K562 (cell line): Measurements from ENCODE around the gene MARK3. TPM values are rescaled to one million over a fixed set of nuclear protein-coding genes. Genes with fewer than 3 reads are reported as not detected.
A peak's percentile ranks its signal among the peaks of the same experiment; 100 is the strongest.

Source experiments
- ATAC-seq: fragments of 200-7000 bp; cut with Tn5 transposase; 3 replicates; pipeline ENCODE4 v1.9.1; 2020; ENCODE audit warnings: moderate library complexity
- BruUV-seq: library from RNA; stranded (reverse); fragments of 400-500 nt; replicated peaks from 2 replicates; lab custom pipeline; 2021; lab: Mats Ljungman, UMichigan
- CTCF ChIA-PET: fragments of 300-600 bp; formaldehyde crosslinking; extraction: SDS; loops from one replicate; lab custom pipeline; 2021; ENCODE audit warnings: low intra/inter-chr PET ratio; lab: Yijun Ruan, JAX
- POLR2A ChIA-PET: fragments of 300-600, 350-650 bp; sonication (Branson Sonifier 250); formaldehyde crosslinking; extraction: SDS; loops from one replicate; lab custom pipeline; 2021; ENCODE audit warnings: antibody characterized with exemption, inconsistent platforms; lab: Yijun Ruan, JAX
- DNase-seq, 4 experiments: peaks; one replicate each; pipeline versions ENCODE4 v3.0.0 to v3.0.0-alpha.2; 2011 to 2018; ENCODE audit warnings: low spot score in 3 of 4, mixed read lengths in 3 of 4; ENCODE audit errors: extremely low read depth in 1 of 4
- FAIRE-seq: peaks from 2 replicates; lab custom pipeline; 2011; peaks lifted over from hg19 to GRCh38; lab: Jason Lieb, UNC
- H2AFZ ChIP-seq: 2 replicates; pipeline ENCODE4 v1.6.0; 2011; ENCODE audit warnings: low read depth, low read length, control low read depth, inconsistent platforms
- H3K27ac ChIP-seq: fragments of 200-600 bp; 3 replicates; pipeline ENCODE4 v1.8.0; 2011; ENCODE audit warnings: low read depth, mild to moderate bottlenecking, control low read depth, inconsistent platforms, low read length, moderate library complexity, mixed read lengths; ENCODE audit errors: extremely low read depth
- H3K27me3 ChIP-seq, 2 experiments: fragments of 300-600 bp in 1 of 2; 2 replicates in 1 of 2; 3 replicates in 1 of 2; pipeline versions ENCODE4 v1.6.0 to v1.8.0; 2011; ENCODE audit warnings: inconsistent platforms in 2 of 2, low read length in 2 of 2, mild to moderate bottlenecking in 1 of 2, mixed read lengths in 1 of 2, moderate library complexity in 1 of 2; ENCODE audit not compliant: control insufficient read depth in 2 of 2, insufficient read depth in 2 of 2
- H3K36me3 ChIP-seq: fragments of 300-600 bp; 3 replicates; pipeline ENCODE4 v1.8.0; 2011; ENCODE audit warnings: mild to moderate bottlenecking, low read length, inconsistent platforms; ENCODE audit not compliant: control insufficient read depth, insufficient read depth
- H3K4me1 ChIP-seq, 2 experiments: fragments of 200-600 bp in 1 of 2; replicated peaks in 1 of 2; 2 replicates in 1 of 2; 3 replicates in 1 of 2; pipeline versions ENCODE4 v1.5.1 to v1.8.0; 2011; ENCODE audit warnings: inconsistent platforms in 2 of 2, low read length in 2 of 2, mild to moderate bottlenecking in 1 of 2, mixed read lengths in 1 of 2, moderate library complexity in 1 of 2; ENCODE audit not compliant: control insufficient read depth in 2 of 2, insufficient read depth in 2 of 2
- H3K4me2 ChIP-seq: 2 replicates; pipeline ENCODE4 v1.6.1; 2011; ENCODE audit warnings: low read length, control low read depth, inconsistent platforms, mixed read lengths; ENCODE audit not compliant: insufficient read depth
- H3K4me3 ChIP-seq: fragments of 200-600 bp; sonication (generic), shearing (Covaris generic); 2 replicates; pipeline ENCODE4 v1.5.1; 2016; ENCODE audit warnings: control low read depth, inconsistent platforms
- H3K79me2 ChIP-seq: fragments of 200-600 bp; 3 replicates; pipeline ENCODE4 v1.8.0; 2011; ENCODE audit warnings: low read length, inconsistent platforms; ENCODE audit not compliant: control insufficient read depth, insufficient read depth
- H3K9ac ChIP-seq, 2 experiments: 2 replicates each; pipeline versions ENCODE4 v1.6.0 to v1.6.1; 2011; ENCODE audit warnings: low read depth in 2 of 2, low read length in 2 of 2, control low read depth in 1 of 2, inconsistent platforms in 1 of 2, mild to moderate bottlenecking in 1 of 2, mixed read lengths in 1 of 2; ENCODE audit not compliant: insufficient read depth in 1 of 2
- H3K9me1 ChIP-seq: one replicate; pipeline ENCODE4 v1.6.0; 2011; ENCODE audit warnings: inconsistent platforms, mild to moderate bottlenecking, low read length, moderate library complexity; ENCODE audit not compliant: control insufficient read depth, insufficient read depth
- H3K9me3 ChIP-seq: replicated peaks from 2 replicates; pipeline ENCODE4 v1.5.1; 2011; ENCODE audit warnings: low read depth, low read length, inconsistent platforms; ENCODE audit not compliant: control insufficient read depth, insufficient read depth
- H4K20me1 ChIP-seq: replicated peaks from 2 replicates; pipeline ENCODE4 v1.6.1; 2011; ENCODE audit warnings: low read length, inconsistent platforms, mixed read lengths; ENCODE audit not compliant: control insufficient read depth, insufficient read depth
- CCAR2 ChIP-seq: fragments of 200-400 bp; formaldehyde crosslinking; IDR thresholded peaks from 2 replicates; pipeline ENCODE4 v1.6.1; 2017; ENCODE audit warnings: mild to moderate bottlenecking, low read depth, low read length
- CHD1 ChIP-seq: fragments of 200-600 bp; sonication (generic); IDR thresholded peaks from one replicate; pipeline ENCODE4 v1.6.1; 2012; ENCODE audit warnings: mild to moderate bottlenecking, moderate library complexity, low read length, inconsistent platforms
- CREM ChIP-seq: IDR thresholded peaks from 2 replicates; pipeline ENCODE4 v1.6.1; 2014; ENCODE audit warnings: antibody characterized with exemption, low read depth
- MAFK ChIP-seq: IDR thresholded peaks from 2 replicates; pipeline ENCODE4 v1.6.1; 2011; ENCODE audit warnings: low read length, improper control_type of control experiment
- MTA1 ChIP-seq: fragments of 450-650 bp; IDR thresholded peaks from 2 replicates; pipeline ENCODE4 v1.6.1; 2017; ENCODE audit warnings: borderline replicate concordance
- NFIX ChIP-seq: fragments of 250-450 bp; sonication (Bioruptor Pico); IDR thresholded peaks from 2 replicates; pipeline ENCODE4 v1.4.0; 2020; ENCODE audit warnings: low read depth, mild to moderate bottlenecking, moderate library complexity
- NR2C1 ChIP-seq, 2 experiments: fragments of 450-650 bp; IDR thresholded peaks; 2 replicates each; pipeline ENCODE4 v1.6.1; 2017; ENCODE audit warnings: mild to moderate bottlenecking in 2 of 2, antibody characterized with exemption in 1 of 2, inconsistent platforms in 1 of 2, missing compliant biosample characterization in 1 of 2, missing genetic modification characterization in 1 of 2
- NR2F6 ChIP-seq: fragments of 450-650 bp; formaldehyde crosslinking; IDR thresholded peaks from 2 replicates; pipeline ENCODE4 v1.4.0; 2020; ENCODE audit warnings: mild to moderate bottlenecking
- PHF21A ChIP-seq: fragments of 450-650 bp; IDR thresholded peaks from 2 replicates; pipeline ENCODE4 v1.6.1; 2017; ENCODE audit warnings: low read depth, borderline replicate concordance
- POLR2A ChIP-seq: fragments of 450-650 bp; conservative IDR thresholded peaks from 2 replicates; pipeline ENCODE4 v1.6.1; 2016
- SMARCA5 ChIP-seq: fragments of 450-650 bp; IDR thresholded peaks from 2 replicates; pipeline ENCODE4 v1.6.1; 2016
- ZNF707 ChIP-seq: fragments of 250-450 bp; sonication (Bioruptor Pico); conservative IDR thresholded peaks from 2 replicates; pipeline ENCODE4 v1.8.0; 2022; ENCODE audit warnings: inconsistent platforms, mild to moderate bottlenecking, moderate library complexity
- WGBS: fragments of 100-300 bp; shearing (Covaris generic); methylation state at CpG from one replicate; pipeline ENCODE4 v1.1.6; 2016; ENCODE audit warnings: low coverage, mixed read lengths; ENCODE audit not compliant: insufficient coverage; ENCODE audit errors: missing lambda C conversion rate; 5-methylcytosine and 5-hydroxymethylcytosine counted together
- in situ Hi-C: fragments of 300-500 bp; cut with MboI; formaldehyde crosslinking; loops from 4 replicates; pipeline ENCODE4 v1.15.0; 2018; ENCODE audit warnings: inconsistent platforms, mixed read lengths
- intact Hi-C: fragments of 100-400 bp; cut with micrococcal nuclease; formaldehyde crosslinking; loops from 2 replicates; pipeline ENCODE4 v1.14.2; 2022
- polyA plus RNA-seq, 8 experiments: library from polyadenylated mRNA; depleted of rRNA in 4 of 8; stranded (reverse) in 5 of 8; unstranded in 3 of 8; fragments of >200 nt; fragmentation: Nextera tagmentation in 2 of 8; fragmentation: Illumina TruSeq in 1 of 8; extraction: Ambion mirVana in 2 of 8; extraction: Trizol in 1 of 8; gene quantifications; 2 replicates each; pipeline versions ENCODE4 v1.2.1 to v1.2.3, GENCODE V29; 2011 to 2014; ENCODE audit warnings: inconsistent platforms in 1 of 8, missing spikeins in 1 of 8
- total RNA-seq, 7 experiments: library from RNA; depleted of rRNA in 6 of 7; stranded (reverse); fragments of >200 nt in 6 of 7; fragmentation: Illumina TruSeq in 2 of 7; extraction: Trizol in 2 of 7; gene quantifications; 2 replicates each; pipeline versions ENCODE4 v1.2.1 to v1.2.3, GENCODE V29; 2011 to 2021; ENCODE audit warnings: low replicate concordance in 1 of 7
- TF ChIP-seq, protein P1 (sequence below): fragments of 250-450 bp; sonication (Bioruptor Pico); IDR thresholded peaks from 2 replicates; pipeline ENCODE4 v1.5.0; 2021
- TF ChIP-seq, protein P2 (sequence below), 2 experiments: fragments of 200-800 bp in 1 of 2; sonication (Bioruptor generic) in 1 of 2; sonication (generic) in 1 of 2; formaldehyde crosslinking in 1 of 2; IDR thresholded peaks in 1 of 2; conservative IDR thresholded peaks in 1 of 2; 2 replicates each; pipeline versions ENCODE4 v1.5.0 to v1.6.1; 2016 to 2020; ENCODE audit warnings: missing compliant biosample characterization in 1 of 2, missing genetic modification characterization in 1 of 2, missing genetic modification reagents in 1 of 2
- TF ChIP-seq, protein P3 (sequence below): fragments of 450-650 bp; IDR thresholded peaks from 2 replicates; pipeline ENCODE4 v1.6.1; 2017; ENCODE audit warnings: antibody characterized with exemption
- TF ChIP-seq, protein P4 (sequence below), 2 experiments: fragments of 450-650 bp; conservative IDR thresholded peaks; 2 replicates each; pipeline ENCODE4 v1.6.1; 2017; ENCODE audit warnings: mild to moderate bottlenecking in 2 of 2, moderate library complexity in 2 of 2

The MARK3 gene
- total and polyA plus RNA-seq, 9 of the 15 experiments (the other 6 are each of a cell fraction or from before 2014, with no cell fraction given): 10.1 to 68.7 (median 56.3) TPM

DNA sequence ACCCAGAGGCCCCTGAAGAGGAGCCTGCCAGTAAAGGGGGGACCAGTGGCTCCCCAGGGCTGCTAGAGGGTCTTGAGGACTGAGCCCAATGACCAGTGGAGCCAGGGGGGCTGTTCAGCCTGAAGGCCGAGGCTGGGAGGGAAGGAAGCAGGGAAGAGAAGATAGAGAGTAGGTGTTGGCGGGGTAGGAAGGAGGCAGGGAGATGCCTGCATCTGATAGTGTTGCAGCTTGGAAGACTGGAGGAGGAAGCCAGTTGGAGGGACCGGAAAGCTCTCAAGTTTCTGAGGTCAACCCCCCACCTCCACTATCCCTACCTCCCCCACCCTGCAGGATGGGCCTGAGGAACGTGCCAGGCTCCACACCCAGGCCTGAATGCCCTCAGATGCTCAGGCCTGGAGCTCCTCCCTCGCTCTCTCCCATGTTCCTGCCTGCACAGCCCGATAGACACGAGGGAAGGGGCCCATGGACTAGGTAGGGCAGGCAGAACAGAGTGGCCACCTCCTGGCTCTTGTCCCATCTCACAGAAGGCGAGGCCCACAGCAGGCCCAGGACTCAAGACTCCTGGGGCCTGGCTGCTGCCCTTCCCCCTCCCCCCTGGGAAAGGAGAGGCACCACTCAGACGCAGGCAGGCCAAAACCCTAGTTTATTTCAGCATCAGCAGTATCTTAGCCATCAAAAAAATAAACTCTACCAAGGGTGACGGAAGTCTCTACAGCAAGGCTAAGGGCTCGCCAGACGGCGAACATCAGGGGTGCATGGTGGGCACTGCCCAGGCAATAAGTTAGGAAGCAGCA is 134.0 kb downstream of the MARK3 start:
- intact Hi-C loops: loop anchor here (5.0 kb wide), 1 partner anchor 43 kb away; the partner anchor contains the start of genes BAG5 and COA8
- TF ChIP-seq MAFK (no peak), NFIX (no peak), PHF21A (no peak), ZNF707 (no peak), POLR2A (peak; percentile 58; the same call in 1 of the 2 replicates), NR2F6 (CRISPR knock-in tag) (no peak), SMARCA5 (no peak), NR2C1 (IDR thresholded peaks at IDR 0.05) (no peak), NR2C1 (tag; IDR thresholded peaks at IDR 0.05) (no peak), MTA1 (no peak), CCAR2 (no peak), CHD1 (no peak), CREM (no peak)
- TF ChIP-seq, protein P1, sequence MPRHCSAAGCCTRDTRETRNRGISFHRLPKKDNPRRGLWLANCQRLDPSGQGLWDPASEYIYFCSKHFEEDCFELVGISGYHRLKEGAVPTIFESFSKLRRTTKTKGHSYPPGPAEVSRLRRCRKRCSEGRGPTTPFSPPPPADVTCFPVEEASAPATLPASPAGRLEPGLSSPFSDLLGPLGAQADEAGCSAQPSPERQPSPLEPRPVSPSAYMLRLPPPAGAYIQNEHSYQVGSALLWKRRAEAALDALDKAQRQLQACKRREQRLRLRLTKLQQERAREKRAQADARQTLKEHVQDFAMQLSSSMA (CRISPR knock-in tag): no peak
- TF ChIP-seq, protein P2, sequence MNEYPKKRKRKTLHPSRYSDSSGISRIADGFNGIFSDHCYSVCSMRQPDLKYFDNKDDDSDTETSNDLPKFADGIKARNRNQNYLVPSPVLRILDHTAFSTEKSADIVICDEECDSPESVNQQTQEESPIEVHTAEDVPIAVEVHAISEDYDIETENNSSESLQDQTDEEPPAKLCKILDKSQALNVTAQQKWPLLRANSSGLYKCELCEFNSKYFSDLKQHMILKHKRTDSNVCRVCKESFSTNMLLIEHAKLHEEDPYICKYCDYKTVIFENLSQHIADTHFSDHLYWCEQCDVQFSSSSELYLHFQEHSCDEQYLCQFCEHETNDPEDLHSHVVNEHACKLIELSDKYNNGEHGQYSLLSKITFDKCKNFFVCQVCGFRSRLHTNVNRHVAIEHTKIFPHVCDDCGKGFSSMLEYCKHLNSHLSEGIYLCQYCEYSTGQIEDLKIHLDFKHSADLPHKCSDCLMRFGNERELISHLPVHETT (CRISPR knock-in tag; conservative IDR thresholded peaks at IDR 0.05 in 1 of 2, IDR thresholded peaks at IDR 0.05 in 1 of 2): 0 out of 4 replicates have a peak, but pooled peaks of 1 of the 2 experiments have one; percentile 22
- TF ChIP-seq, protein P3, sequence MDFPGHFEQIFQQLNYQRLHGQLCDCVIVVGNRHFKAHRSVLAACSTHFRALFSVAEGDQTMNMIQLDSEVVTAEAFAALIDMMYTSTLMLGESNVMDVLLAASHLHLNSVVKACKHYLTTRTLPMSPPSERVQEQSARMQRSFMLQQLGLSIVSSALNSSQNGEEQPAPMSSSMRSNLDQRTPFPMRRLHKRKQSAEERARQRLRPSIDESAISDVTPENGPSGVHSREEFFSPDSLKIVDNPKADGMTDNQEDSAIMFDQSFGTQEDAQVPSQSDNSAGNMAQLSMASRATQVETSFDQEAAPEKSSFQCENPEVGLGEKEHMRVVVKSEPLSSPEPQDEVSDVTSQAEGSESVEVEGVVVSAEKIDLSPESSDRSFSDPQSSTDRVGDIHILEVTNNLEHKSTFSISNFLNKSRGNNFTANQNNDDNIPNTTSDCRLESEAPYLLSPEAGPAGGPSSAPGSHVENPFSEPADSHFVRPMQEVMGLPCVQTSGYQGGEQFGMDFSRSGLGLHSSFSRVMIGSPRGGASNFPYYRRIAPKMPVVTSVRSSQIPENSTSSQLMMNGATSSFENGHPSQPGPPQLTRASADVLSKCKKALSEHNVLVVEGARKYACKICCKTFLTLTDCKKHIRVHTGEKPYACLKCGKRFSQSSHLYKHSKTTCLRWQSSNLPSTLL: no peak
- TF ChIP-seq, protein P4, sequence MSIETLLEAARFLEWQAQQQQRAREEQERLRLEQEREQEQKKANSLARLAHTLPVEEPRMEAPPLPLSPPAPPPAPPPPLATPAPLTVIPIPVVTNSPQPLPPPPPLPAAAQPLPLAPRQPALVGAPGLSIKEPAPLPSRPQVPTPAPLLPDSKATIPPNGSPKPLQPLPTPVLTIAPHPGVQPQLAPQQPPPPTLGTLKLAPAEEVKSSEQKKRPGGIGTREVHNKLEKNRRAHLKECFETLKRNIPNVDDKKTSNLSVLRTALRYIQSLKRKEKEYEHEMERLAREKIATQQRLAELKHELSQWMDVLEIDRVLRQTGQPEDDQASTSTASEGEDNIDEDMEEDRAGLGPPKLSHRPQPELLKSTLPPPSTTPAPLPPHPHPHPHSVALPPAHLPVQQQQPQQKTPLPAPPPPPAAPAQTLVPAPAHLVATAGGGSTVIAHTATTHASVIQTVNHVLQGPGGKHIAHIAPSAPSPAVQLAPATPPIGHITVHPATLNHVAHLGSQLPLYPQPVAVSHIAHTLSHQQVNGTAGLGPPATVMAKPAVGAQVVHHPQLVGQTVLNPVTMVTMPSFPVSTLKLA (conservative IDR thresholded peaks at IDR 0.05): peak in 1 of 2 experiments; percentile 14; a peak in 1 of 4 replicates

More for the DNA sequence above, 134.0 kb downstream of the MARK3 start:
- WGBS: 46% methylated on average over 9 of the region's 13 CpGs
- Histone ChIP-seq H3K36me3 (peaks cover 23% of the 10 kb centered on the region; the same call in 1 of the 3 replicates), H3K9me1 (no peaks in the 10 kb centered on the region), H3K27ac (peak overlapping the region; percentile 71), H3K9me3 (no peaks in the 10 kb centered on the region), H3K4me2 (peak overlapping the region; percentile 68), H3K79me2 (peaks cover 23% of the 10 kb centered on the region), H2AFZ (no peak overlapping the region), H3K9ac (peak overlapping the region; percentile 41 to 74; a peak in 3 of 4 replicates), H4K20me1 (peaks cover 13% of the 10 kb centered on the region; the same call in 1 of the 2 replicates), H3K4me1 (peaks cover 30 to 77% of the 10 kb centered on the region in 2 experiments), H3K27me3 (no peaks in the 10 kb centered on the region), H3K4me3 (peak overlapping the region; percentile 8; the same call in 1 of the 2 replicates)
- BruUV-seq: no TSS peak
- ATAC-seq: peak; percentile 48
- ChIA-PET POLR2A (interaction anchor here (0.5 to 1.8 kb wide), 11 partner anchors 9 to 345 kb away, joined by 3 to 9 read pairs (median 4); partner anchors contain the start of gene TRMT61A), CTCF (interaction anchor here (0.6 to 2.7 kb wide), 3 partner anchors 27 to 444 kb away, joined by 3 to 19 read pairs (median 4); no protein-coding TSS in a partner anchor)
- peak; percentile 96 for FAIRE-seq
- in situ Hi-C loops: no loop called here
- DNase-seq: peak; percentile 42 to 82 (median 62)
